ENCODE results near the gene RAB11FIP4.

Gene RAB11FIP4

DNA sequence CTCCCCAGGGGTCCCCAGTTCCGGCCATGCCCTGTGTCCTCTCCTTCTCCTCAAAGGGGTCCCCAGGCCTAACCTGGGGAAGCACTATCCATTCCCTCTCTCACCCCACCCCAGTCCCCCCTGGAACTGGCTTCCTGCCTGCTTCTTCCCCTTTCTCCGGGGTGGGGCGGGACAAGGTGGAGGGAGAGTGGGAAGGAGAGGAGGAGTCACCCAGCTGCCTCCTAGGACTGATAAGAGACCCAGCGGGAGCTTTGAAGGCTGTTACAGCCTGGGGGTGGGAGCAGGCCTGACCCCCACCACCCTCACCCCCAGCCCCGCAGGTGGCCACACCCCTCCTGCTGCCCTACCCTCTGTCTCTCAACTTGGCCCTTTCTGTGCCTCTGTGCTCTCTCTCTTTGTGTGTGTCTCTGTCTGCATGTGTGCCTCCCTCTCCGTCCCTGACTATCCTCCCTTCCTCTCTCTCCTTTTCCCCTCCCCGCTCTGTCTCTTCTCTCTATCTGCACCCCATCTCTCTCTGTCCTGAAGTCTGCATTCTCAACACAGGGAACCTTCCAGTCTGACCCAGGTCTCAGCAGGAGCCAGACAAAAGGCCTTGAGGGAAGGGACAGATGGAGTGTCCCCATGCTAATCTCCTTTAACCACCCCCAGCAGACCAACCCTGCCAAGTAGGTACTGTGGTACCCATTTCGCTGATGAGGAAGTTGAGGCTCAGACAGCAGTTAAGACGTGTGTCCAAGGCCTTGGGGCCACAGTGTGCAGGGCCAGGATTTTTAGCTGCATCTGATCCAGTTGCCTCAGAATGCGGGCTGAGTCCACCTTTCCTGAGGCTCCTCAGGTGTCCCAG, 66.1 kb downstream of the RAB11FIP4 start:
- DNase-seq (ENCODE audit: low read depth in 2 of 2, low spot score in 1 of 2) = no peak

- DNase-seq (ENCODE audit: low read depth in 2 of 2, low spot score in 1 of 2) = no peak
These were observed 67.4 kb downstream of the RAB11FIP4 start for GRCh38 chr17:31458829-31459228.

GRCh38 chr17:31459716-31460115, 68.2 kb downstream of the RAB11FIP4 start:
- no peak for DNase-seq (ENCODE audit: low read depth in 2 of 2, low spot score in 1 of 2)

DNA sequence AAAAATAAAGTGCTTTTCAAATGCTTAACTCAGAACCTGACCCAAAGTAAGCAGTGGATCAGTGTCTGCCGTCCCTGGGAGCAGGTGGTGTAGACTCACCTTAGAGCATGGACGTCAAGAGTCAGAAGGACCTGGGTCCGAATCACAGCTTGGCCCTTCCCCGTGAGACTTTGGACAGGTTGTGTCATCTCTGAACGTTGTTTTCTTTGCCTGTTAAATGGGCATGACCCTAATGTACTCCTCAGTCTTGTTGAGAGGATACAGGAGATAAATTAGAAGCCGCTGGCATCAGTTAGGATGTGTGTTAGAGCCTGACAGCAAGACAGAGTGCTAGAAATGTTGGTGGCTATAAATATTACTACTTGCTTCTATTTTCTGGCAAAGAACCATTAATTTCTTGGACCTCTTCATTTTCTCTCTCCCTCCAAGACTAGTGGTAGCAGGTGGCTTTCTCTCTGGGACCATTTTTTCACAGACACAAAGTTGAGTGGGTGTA, 68.8 kb downstream of the RAB11FIP4 start:
- no peak for DNase-seq (ENCODE audit: low read depth in 2 of 2, low spot score in 1 of 2)

- DNase-seq (ENCODE audit: low read depth in 2 of 2, low spot score in 1 of 2) = no peak
These were observed 69.8 kb downstream of the RAB11FIP4 start for GRCh38 chr17:31461227-31461810.

- DNase-seq (ENCODE audit: low read depth in 2 of 2, low spot score in 1 of 2) = no peak
These were observed 70.8 kb downstream of the RAB11FIP4 start for GRCh38 chr17:31462261-31462660.

DNA sequence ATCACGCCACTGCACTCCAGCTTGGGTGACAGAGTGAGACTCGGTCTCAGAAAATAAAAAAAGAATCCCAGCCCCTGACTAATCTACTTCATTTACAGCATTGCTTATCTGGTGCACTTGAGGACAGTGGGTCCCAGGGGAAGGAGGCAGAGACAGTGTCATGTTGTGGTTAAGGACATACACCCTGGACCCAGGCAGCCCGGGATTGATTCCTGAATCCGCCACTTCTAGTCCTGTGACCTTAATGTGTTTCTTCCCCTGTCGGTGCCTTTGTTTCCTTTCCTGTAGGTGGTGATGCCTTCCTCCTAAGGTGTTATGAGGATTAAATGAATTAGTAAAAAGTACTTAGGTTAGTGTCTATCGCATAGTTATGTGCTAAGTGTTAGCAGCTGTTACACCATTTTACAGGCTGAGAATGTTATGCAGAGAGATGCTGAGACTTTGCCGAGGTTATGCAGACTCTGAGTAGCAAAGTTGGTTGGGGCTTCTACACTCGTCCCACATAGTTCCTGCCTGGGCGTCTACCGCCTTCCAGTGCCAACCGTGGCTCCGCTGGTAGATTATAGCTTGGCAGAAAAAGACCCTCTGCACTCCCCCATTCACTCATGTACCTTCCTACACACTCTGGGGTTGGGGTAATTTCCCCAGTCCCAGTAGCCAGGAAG, 74.8 kb downstream of the RAB11FIP4 start:
- DNase-seq (ENCODE audit: low read depth in 2 of 2, low spot score in 1 of 2) = no peak

DNA sequence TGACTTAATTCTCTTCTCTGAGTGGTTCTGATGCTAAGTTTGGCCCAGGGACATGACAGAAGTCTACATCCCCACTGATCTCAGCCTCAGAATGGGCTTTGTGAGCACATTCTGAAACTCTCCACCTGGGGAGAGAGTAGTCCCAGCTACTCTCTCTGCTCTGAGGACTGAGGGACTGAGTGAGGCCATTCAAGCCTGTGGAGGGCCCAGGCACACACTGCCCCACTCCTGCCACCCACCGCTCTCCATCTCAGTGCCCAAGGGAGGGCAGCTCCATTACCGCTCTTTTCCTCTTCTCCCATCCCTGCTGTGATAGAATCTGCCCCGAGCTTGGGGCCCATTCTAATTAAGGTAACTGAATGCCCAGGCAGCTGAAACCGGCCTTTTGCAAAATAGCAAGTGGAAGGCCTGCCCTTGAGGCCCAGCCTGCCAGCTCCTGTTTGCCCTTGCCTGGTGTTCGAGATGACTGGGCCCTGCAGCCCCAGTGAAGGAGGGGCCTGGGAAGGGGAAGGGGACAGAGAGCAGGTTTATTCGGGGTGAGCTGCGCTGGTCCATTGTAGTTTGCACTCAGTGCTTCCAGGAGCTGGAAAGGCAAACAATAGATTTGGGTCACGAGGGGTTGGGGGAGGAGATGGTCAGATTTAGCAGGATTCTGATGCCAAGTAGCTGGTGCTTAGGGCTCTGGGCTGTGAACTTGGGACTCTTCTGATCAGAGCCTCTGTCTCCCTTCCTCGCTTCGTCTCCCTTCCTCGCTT, 76.2 kb downstream of the RAB11FIP4 start:
- DNase-seq (ENCODE audit: low read depth in 2 of 2, low spot score in 1 of 2) = no peak

DNA sequence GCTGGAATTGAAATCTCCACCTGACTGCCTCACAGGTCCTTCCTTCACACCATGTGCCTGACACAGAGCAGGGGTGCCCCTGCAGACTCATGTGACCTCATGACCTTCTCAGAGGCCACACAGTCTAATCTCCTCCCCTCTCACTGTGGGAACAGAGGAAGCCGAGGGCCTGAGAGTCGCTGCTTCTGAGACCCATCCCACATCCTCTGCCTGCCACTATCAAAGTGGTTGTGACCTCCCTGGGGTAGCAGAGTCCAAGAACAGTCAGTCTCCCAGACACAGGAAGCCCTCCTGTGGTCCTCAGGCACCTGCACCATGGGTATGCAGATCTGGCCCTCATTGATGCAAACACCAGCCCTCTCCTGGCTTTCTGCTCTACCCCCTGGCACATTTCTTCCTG, 78.5 kb downstream of the RAB11FIP4 start:
- no peak for DNase-seq (ENCODE audit: low read depth in 2 of 2, low spot score in 1 of 2)

GRCh38 chr17:31470592-31470991, 79.1 kb downstream of the RAB11FIP4 start:
- DNase-seq (ENCODE audit: low read depth in 2 of 2, low spot score in 1 of 2) = no peak

DNA sequence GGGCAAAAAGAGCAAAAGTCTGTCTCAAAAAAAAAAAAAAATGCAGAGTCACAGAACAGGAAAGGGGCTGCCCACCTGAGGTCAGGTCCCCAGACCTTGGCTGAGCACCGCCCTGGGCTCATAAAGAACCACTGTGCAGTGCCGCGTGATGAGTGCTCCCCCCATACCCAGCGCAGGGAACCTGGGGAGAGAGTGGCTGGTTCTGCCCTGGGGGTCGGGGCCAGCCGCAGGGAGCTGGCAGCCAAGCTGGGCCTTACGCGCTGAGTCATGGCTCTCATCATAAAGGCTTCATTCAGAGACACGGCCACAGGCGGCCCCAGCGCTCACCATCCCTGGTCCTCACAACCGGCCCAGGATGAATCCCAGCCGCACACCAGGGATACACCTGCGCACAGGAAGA, 80.7 kb downstream of the RAB11FIP4 start:
- DNase-seq (ENCODE audit: low read depth in 2 of 2, low spot score in 1 of 2) = no peak

GRCh38 chr17:31475378-31476162, 84.1 kb downstream of the RAB11FIP4 start:
- no peak for DNase-seq (ENCODE audit: low read depth in 2 of 2, low spot score in 1 of 2)

- DNase-seq (ENCODE audit: low read depth in 2 of 2, low spot score in 1 of 2) = no peak
These were observed 85.3 kb downstream of the RAB11FIP4 start for GRCh38 chr17:31476525-31477416.

GRCh38 chr17:31477417-31478055, 86.1 kb downstream of the RAB11FIP4 start:
- DNase-seq (ENCODE audit: low read depth in 2 of 2, low spot score in 1 of 2) = no peak

GRCh38 chr17:31479062-31479408, 87.6 kb downstream of the RAB11FIP4 start:
- no peak for DNase-seq (ENCODE audit: low read depth in 2 of 2, low spot score in 1 of 2)

DNA sequence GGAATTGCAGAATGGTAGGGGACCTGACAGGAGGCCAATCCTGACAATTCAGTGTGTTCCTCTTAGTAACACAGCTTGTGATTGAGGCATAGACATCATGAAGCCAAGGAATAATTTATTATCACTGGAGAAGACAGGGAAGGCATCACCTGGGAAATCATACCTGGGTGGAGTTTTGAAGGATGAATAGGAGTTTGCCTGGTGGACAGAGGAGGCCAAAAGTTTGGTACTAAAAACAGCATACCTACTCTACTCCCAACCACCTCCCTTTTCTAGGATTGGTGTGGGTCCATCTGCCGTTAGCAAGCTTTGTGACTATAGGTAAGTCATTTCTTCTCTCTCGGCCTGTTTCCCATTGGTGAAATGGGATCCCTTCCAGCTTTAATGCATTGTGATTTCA, 88.0 kb downstream of the RAB11FIP4 start:
- DNase-seq (ENCODE audit: low read depth in 2 of 2, low spot score in 1 of 2) = no peak

DNA sequence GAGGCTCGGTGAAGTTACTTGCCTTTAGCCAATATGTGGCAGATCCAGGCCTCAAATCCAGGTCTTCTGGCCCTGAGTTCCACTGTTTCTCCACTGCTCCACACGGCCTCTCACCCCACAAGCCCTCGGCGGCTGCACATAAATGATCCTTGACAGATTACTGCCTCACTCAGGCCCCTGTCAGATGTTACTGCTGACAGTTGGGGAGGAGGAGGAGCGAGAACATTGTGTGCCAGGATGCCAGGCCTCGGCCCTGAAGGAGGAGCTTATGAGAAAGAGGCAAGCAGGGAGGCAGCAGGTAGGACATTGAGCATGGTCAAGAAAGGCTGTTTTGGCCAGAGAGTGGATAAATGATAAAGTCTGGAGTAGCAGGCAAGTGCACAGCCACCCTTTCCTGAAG, 88.6 kb downstream of the RAB11FIP4 start:
- DNase-seq (ENCODE audit: low read depth in 2 of 2, low spot score in 1 of 2) = no peak

- no peak for DNase-seq (ENCODE audit: low read depth in 2 of 2, low spot score in 1 of 2)
These were observed 89.7 kb downstream of the RAB11FIP4 start for GRCh38 chr17:31480904-31481782.
